HUDEP-2 (cell line): Measurements from ENCODE around the gene TTC17.
A peak's percentile ranks its signal among the peaks of the same experiment; 100 is the strongest.
"Not testable (repeated sequence)": the region's sequence is repeated elsewhere in the genome, so short reads cannot be mapped to it uniquely, and the experiment has no call there.

Source experiments
- DNase-seq, 76 experiments: peaks; one replicate each; lab custom pipeline; 2025; ENCODE audit not compliant: unreplicated experiment in 76 of 76; lab: John Stamatoyannopoulos, UW

Gene TTC17

GRCh38 chr11:43382614-43383013, 23.9 kb downstream of the TTC17 start:
- no peak for DNase-seq

- no peak for DNase-seq
Observed at GRCh38 chr11:43384393-43384792, 25.7 kb downstream of the TTC17 start.

- DNase-seq, result no peak
Observed at GRCh38 chr11:43392713-43393112, 34.0 kb downstream of the TTC17 start.

- peak in 70 of 76 experiments; percentile 12 to 86 (median 62) for DNase-seq
Observed at GRCh38 chr11:43393765-43394355, 35.1 kb downstream of the TTC17 start.

DNA sequence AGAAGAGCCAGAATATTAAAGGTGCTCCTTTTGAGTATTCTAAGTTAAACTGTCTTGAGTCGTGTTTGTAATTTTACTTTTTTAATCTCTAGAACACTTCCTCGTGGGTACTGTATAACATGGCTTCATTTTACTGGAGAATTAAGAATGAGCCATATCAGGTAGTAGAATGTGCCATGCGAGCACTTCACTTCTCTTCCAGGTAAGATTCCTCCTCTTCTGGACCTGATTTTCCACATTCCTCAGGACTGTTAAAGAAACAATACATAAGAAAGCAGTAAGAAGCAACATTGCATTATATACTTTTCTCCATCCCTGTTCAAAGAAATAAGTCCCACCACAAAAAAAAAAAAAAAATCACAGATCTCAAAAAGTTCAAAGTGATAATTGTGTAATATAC, 37.9 kb downstream of the TTC17 start:
- DNase-seq, result no peak

- no peak for DNase-seq
Observed at GRCh38 chr11:43397251-43397650, 38.5 kb downstream of the TTC17 start.

- DNase-seq, result no peak
Observed at GRCh38 chr11:43399983-43400630, 41.4 kb downstream of the TTC17 start.

DNA sequence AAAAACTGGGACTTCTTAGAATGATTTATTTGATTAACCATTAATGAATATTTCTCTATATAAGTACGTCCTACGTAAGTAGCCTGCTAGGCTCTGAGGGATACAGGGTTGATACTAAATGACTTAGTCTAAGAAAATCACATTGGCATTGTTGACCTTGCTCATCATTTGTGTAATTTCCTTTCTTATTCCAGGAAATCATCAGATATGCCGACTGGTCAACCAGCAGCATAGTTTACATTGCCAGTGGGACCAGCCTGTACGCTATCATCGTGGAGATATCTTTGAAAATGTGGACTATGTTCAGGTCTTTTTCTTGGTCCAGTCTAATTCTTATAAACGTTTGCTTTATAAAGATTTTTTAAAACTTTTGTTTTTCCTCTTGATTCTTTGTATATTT, 42.5 kb downstream of the TTC17 start:
- no peak for DNase-seq

GRCh38 chr11:43401811-43402210, 43.1 kb downstream of the TTC17 start:
- DNase-seq, result not testable (repeated sequence)

- no peak for DNase-seq
Observed at GRCh38 chr11:43403357-43404231, 44.9 kb downstream of the TTC17 start.

DNA sequence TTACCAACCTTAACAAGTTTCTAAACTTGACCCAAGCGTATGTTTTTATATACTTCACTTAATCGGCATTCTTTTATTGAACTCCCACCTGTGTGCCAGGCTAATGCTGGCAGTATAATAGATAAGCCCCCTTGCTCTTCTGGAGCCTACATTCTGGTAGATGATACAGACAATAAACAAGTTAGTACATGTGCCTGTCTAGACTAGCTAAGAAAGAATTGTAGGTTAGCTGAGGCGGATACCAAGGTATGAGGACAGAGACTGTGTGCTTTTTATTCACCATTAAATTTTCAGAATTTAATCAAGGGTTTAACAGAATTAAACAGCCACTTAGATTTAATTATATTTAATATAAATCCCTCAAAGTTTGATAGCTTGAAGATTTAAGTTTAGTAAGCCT, 45.7 kb downstream of the TTC17 start:
- DNase-seq, result no peak

DNA sequence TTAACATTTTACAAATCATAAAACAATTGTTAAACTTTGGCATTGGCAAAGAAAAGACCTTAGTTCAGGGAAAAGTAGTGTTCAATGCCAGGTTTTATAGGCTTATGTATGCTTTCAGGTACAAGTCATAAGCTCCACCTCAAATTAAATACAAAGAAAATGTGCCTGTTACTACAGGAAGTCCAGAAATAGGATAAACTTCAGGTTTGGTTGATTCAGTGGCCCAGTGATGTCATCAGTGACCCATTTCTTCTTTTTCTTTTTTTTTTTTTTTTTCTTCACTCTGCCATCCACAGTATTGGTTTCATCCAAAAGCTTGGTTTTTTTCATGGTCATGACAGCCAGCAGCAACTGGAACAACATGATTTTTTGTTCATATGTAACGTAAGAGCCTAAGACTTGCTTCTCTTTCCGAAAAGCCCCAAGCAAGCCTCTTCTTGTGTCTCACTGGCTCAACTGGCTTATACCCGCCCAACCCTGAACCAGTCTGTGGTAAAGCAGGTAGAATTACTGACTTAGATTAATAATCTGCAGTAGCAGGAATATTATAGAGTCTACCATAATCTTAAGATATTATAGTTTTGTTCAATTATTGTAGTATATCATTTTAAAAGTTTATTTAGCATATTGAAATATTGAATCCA, 46.2 kb downstream of the TTC17 start:
- DNase-seq, result no peak

DNA sequence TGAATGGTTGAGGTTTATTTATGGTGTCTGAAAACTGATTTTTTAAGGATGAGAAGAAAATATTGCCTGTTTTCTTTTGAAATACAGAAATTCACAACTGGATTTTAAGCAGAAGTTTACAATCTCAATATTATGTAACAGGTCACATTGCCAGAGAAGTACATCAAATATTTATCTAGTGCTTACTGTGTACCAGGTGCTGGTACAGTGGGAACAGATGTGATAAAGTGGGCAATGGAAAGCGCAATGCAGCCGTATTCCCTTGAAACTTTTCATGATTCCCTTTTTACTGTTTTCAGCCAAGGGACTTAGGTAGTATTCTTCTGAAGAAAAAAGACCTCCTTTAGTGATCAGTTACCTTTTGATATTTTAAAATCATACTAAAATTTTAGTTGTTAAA, 49.6 kb downstream of the TTC17 start:
- DNase-seq, result no peak

GRCh38 chr11:43410394-43410793, 51.7 kb downstream of the TTC17 start:
- no peak for DNase-seq

DNA sequence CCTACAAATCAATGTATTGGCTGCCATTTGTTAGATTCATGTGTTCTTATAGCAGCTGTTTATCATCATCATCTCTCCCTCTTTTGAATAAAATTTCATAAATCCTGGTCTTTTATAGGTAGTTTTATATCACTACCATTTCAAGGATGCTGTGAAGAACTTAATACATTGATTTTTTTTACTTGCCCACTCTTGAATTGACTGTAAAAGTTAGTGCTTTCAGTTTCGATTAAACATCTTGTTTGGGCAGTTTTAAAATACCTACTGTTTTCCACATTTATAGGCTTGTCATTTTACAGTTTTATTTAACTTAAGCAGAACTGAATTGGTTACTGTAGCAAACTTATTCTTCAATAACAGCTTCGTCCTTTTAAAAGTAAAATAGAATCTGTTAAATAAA, 59.5 kb downstream of the TTC17 start:
- no peak for DNase-seq

DNA sequence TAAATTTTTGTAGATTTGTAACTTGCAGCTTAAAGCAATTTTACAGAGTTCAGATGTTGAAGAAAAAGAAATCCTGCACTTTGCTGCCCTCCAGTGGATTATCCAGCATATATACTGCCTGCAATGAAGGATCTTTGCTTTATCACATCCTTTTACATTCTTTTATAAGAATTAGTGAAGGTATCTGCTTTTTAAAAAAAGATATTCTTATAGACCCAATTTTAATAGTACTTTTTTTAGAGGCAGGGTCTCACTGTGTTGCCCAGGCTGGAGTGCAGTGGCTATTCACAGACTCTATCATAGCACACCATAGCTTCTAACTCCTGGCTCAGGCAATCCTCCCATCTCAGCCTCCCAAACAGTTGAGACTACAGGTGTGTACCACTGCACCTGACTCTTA, 60.7 kb downstream of the TTC17 start:
- DNase-seq, result peak in 29 of 76 experiments; percentile 1 to 49 (median 14)

DNA sequence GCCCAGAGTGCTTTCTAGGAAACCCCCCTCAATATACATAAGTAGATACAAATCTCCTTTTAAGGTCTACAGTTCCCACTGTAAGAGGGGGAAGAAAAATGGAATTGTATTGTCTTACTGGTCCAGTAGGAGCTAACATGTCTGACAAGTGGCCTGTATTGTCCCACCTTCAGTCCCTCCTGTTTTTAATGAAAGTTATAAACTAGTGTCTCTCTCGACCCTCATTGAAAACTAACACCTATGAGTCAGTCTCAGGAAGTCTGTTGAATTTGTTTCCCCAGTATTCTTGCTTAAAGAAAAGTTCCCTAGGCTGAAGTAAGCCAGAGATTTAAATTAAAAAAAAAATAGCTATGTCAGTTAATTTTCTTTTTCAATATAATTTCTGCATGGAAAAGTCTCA, 69.3 kb downstream of the TTC17 start:
- DNase-seq, result no peak

GRCh38 chr11:43430916-43431315, 72.2 kb downstream of the TTC17 start:
- DNase-seq, result not testable (repeated sequence)

DNA sequence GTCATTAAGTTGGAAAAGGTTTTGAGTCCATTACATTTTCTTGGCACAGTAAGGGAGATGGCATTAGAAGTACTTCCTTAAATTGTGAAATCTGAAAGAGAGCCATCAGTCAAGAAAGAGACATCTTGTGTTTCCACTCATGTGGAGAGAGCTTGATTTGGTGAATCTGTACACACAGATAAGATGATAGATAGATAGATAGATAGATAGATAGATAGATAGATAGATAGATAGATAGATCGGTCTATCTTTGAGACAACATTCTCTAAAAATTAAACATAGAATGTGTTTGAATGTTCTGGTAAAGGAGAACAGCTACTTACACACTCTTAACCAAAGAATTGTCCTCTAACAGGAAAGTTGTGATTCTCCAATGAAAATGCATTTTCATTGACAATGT, 76.2 kb downstream of the TTC17 start:
- DNase-seq, result no peak

DNA sequence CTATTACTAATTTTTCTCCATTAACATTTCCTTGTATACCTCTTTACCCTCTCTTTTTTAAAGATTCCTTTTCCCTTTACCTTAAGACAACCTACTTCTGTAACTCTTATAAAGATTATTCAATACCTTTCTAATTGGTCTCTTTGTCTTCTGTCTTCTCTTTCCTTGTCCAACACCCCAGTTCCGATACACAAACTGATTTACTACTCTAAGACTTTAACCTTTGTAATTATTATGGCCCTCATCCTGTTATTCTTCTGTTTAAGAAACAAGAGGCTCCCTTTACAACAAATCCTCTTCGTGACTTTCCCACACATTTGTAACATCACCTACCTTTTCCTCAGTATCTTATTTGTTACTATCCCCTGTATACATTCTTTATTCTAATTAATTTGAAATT, 81.8 kb downstream of the TTC17 start:
- no peak for DNase-seq

- no peak for DNase-seq
Observed at GRCh38 chr11:43443811-43444210, 85.1 kb downstream of the TTC17 start.
